DND-41 (cell line): ENCODE data around the gene NTN5.

Experiments used
- ATAC-seq: fragments of 200-7000 bp; cut with Tn5 transposase; 3 replicates; pipeline ENCODE4 v1.9.1; 2021; ENCODE audit warnings: low read depth; ENCODE audit not compliant: insufficient read depth
- DNase-seq: peaks from one replicate; pipeline ENCODE4 v3.0.0-alpha.2; 2020
- H2AFZ ChIP-seq: 2 replicates; pipeline ENCODE4 v1.6.0; 2012; ENCODE audit warnings: low read depth, low read length
- H3K27ac ChIP-seq: 2 replicates; pipeline ENCODE4 v1.5.1; 2012; ENCODE audit warnings: low read length, inconsistent platforms
- H3K27me3 ChIP-seq: fragments of 200-600 bp; sonication (generic); 2 replicates; pipeline ENCODE4 v1.6.0; 2012; ENCODE audit warnings: low read length, mild to moderate bottlenecking, inconsistent platforms; ENCODE audit not compliant: insufficient read depth, poor library complexity
- H3K36me3 ChIP-seq: 2 replicates; pipeline ENCODE4 v1.5.1; 2012; ENCODE audit warnings: low read length, inconsistent platforms; ENCODE audit not compliant: insufficient read depth
- H3K4me1 ChIP-seq: 2 replicates; pipeline ENCODE4 v1.5.1; 2012; ENCODE audit warnings: mild to moderate bottlenecking, low read length; ENCODE audit not compliant: insufficient read depth
- H3K4me2 ChIP-seq: 2 replicates; pipeline ENCODE4 v1.6.0; 2012; ENCODE audit warnings: mild to moderate bottlenecking, moderate library complexity, low read length, inconsistent platforms; ENCODE audit not compliant: insufficient read depth
- H3K4me3 ChIP-seq, 2 experiments: fragments of 200-600 bp in 1 of 2; shearing (Covaris generic) in 1 of 2; 2 replicates each; pipeline ENCODE4 v1.5.1; 2012 to 2016; ENCODE audit warnings: inconsistent platforms in 2 of 2, low read length in 2 of 2, mild to moderate bottlenecking in 2 of 2, low read depth in 1 of 2, moderate library complexity in 1 of 2
- H3K79me2 ChIP-seq: 2 replicates; pipeline ENCODE4 v1.6.0; 2012; ENCODE audit warnings: low read length, inconsistent platforms; ENCODE audit not compliant: insufficient read depth
- H3K9ac ChIP-seq: 2 replicates; pipeline ENCODE4 v1.6.0; 2012; ENCODE audit warnings: low read depth, mild to moderate bottlenecking, inconsistent platforms, low read length, moderate library complexity
- H3K9me3 ChIP-seq: 2 replicates; pipeline ENCODE4 v1.5.1; 2012; ENCODE audit warnings: low read length, moderate library complexity, mild to moderate bottlenecking, inconsistent platforms; ENCODE audit not compliant: insufficient read depth, severe bottlenecking
- H4K20me1 ChIP-seq: 2 replicates; pipeline ENCODE4 v1.6.0; 2012; ENCODE audit warnings: low read length; ENCODE audit not compliant: insufficient read depth
- EZH2 ChIP-seq: IDR thresholded peaks from 3 replicates; pipeline ENCODE4 v1.6.1; 2012; ENCODE audit warnings: borderline replicate concordance, low read depth, mild to moderate bottlenecking, moderate library complexity, low read length, inconsistent platforms; ENCODE audit not compliant: severe bottlenecking
- TF ChIP-seq, protein P1 (sequence below): IDR thresholded peaks from 2 replicates; pipeline ENCODE4 v1.5.1; 2012; ENCODE audit warnings: borderline replicate concordance, low read length, moderate library complexity, mild to moderate bottlenecking; ENCODE audit not compliant: poor library complexity, severe bottlenecking; ENCODE audit errors: extremely low read depth

Gene NTN5

DNA sequence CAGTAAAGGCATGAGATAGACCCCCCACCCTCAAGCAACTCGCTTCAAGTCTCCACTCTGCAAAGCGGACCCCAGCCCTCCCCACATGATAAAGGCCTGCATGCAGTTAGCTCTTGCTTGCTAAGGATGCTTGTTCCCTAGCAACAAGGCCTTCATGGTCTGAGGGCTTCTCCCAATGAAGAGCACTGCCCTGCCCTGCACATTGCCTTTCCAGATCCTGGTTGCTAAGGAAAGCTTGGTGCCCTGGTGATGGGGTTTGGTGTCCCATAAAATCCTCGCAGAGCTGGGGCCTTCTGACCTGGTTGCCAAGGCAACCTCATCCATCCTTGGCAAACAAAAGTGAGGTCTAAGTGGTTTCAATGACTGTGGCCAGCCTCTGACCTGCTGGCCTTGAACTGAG is 41.6 kb downstream of the NTN5 start:
- DNase-seq (peak; percentile 8), ATAC-seq (no peak)
- H3K9me3 ChIP-seq = no peaks in the 10 kb centered on the region
- no peak overlapping the region for H2AFZ ChIP-seq
- H4K20me1 ChIP-seq = peaks cover 8% of the 10 kb centered on the region
- TF ChIP-seq, protein P1, sequence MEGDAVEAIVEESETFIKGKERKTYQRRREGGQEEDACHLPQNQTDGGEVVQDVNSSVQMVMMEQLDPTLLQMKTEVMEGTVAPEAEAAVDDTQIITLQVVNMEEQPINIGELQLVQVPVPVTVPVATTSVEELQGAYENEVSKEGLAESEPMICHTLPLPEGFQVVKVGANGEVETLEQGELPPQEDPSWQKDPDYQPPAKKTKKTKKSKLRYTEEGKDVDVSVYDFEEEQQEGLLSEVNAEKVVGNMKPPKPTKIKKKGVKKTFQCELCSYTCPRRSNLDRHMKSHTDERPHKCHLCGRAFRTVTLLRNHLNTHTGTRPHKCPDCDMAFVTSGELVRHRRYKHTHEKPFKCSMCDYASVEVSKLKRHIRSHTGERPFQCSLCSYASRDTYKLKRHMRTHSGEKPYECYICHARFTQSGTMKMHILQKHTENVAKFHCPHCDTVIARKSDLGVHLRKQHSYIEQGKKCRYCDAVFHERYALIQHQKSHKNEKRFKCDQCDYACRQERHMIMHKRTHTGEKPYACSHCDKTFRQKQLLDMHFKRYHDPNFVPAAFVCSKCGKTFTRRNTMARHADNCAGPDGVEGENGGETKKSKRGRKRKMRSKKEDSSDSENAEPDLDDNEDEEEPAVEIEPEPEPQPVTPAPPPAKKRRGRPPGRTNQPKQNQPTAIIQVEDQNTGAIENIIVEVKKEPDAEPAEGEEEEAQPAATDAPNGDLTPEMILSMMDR = no peak
- no peak for TF ChIP-seq EZH2
- no peak overlapping the region for H3K4me2 ChIP-seq
- no peaks in the 10 kb centered on the region for H3K27me3 ChIP-seq
- peaks cover 35% of the 10 kb centered on the region for H3K4me1 ChIP-seq
- H3K36me3 ChIP-seq = peaks cover 61% of the 10 kb centered on the region
- no peak overlapping the region for H3K4me3 ChIP-seq
- H3K27ac ChIP-seq = no peak overlapping the region
- H3K79me2 ChIP-seq = peaks cover 15% of the 10 kb centered on the region
- H3K9ac ChIP-seq = no peak overlapping the region

DNA sequence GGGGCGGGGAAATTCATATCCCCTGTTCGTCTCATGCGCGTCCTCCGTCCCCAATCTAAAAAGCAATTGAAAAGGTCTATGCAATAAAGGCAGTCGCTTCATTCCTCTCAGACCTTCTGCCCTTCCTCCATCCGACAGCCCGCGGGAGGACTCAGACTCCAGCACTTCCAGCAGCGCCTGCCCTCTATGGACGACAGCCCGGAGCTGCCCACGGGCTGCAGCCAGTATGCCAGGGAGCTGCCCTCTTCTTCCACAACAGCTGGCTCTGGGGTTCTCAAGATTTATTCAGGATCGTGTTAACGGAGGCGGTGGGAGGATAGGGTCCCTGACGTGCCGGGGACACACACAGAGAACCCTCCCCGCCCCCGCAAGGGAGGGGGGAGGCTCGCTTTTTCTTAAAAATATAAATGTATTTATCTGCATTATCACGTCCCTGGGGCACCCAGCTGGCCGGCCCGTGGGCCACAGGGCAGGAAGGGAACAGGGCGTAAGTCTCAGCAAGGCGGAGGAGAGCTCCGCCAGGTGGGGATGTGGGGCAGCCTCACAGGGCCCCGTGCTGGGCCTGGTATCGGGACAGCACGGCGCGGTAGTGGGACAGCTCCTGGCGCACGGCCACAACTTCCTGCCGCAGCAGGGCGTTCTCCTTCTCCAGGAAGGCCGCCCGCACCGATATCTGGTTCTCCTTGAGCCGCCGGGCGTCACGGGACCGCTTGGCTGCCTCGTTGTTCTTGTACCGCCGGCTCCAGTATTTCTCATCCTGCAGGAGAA is 42.3 kb downstream of the NTN5 start:
- Histone ChIP-seq H2AFZ (no peak overlapping the region), H3K4me1 (peaks cover 31% of the 10 kb centered on the region), H3K9ac (no peak overlapping the region), H3K9me3 (no peaks in the 10 kb centered on the region), H4K20me1 (peaks cover 8% of the 10 kb centered on the region), H3K27ac (no peak overlapping the region), H3K4me3 (no peak overlapping the region), H3K79me2 (peaks cover 15% of the 10 kb centered on the region), H3K4me2 (no peak overlapping the region), H3K27me3 (no peaks in the 10 kb centered on the region), H3K36me3 (peaks cover 68% of the 10 kb centered on the region)
- TF ChIP-seq EZH2 = no peak
- TF ChIP-seq, protein P1 = no peak
- DNase-seq (peak; percentile 8), ATAC-seq (no peak)

DNA sequence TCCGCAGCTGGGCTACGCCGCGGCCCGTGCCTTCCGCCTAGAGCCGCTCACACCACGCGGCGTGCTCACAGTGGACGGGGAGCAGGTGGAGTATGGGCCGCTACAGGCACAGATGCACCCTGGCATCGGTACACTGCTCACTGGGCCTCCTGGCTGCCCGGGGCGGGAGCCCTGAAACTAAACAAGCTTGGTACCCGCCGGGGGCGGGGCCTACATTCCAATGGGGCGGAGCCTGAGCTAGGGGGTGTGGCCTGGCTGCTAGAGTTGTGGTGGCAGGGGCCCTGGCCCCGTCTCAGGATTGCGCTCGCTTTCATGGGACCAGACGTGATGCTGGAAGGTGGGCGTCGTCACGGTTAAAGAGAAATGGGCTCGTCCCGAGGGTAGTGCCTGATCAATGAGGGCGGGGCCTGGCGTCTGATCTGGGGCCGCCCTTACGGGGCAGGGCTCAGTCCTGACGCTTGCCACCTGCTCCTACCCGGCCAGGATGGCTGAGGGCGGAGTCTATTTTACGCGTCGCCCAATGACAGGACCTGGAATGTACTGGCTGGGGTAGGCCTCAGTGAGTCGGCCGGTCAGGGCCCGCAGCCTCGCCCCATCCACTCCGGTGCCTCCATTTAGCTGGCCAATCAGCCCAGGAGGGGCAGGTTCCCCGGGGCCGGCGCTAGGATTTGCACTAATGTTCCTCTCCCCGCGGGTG is 43.1 kb downstream of the NTN5 start:
- Histone ChIP-seq H3K79me2 (peaks cover 17% of the 10 kb centered on the region), H3K4me2 (no peak overlapping the region), H4K20me1 (peaks cover 11% of the 10 kb centered on the region), H3K4me1 (peaks cover 32% of the 10 kb centered on the region), H3K9ac (no peak overlapping the region), H3K9me3 (no peaks in the 10 kb centered on the region), H2AFZ (no peak overlapping the region), H3K4me3 (no peak overlapping the region), H3K27ac (no peak overlapping the region), H3K27me3 (no peaks in the 10 kb centered on the region), H3K36me3 (peaks cover 73% of the 10 kb centered on the region)
- no peak for ATAC-seq
- TF ChIP-seq EZH2 = no peak
- TF ChIP-seq, protein P1 = no peak
- DNase-seq = peak; percentile 56
